ENCODE data around the gene SOX11.

SOX11 gene

DNA sequence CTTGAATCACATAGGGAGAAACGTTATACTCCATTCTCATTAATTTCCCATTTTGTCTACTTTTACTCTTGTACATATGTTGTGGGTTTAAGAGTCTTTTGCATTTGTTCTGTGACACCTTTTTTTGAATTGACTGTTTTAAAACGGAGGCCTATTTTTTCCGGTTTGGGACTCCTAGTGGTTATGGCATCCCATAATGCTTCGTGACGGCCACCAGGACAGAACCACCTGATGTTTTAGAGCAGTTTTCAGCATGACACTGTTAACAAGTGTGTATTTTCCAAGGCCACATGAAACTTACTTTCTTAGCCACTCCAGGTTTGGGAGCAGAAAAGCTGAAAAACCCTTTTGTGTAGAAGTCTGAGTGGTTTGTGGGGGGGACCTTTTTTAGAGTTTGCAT is 8.4 kb downstream of the SOX11 start:
- Histone ChIP-seq H2AFZ (ENCODE audit: low read length) (peak overlapping the region; percentile 29; the same call in 1 of the 2 replicates), H3K4me2 (ENCODE audit: low read length) (no peak overlapping the region), H4K20me1 (ENCODE audit: insufficient read depth, low read length) (no peaks in the 10 kb centered on the region), H3F3A (ENCODE audit: insufficient read depth, low read length) (no peaks in the 10 kb centered on the region), H3K9me2 (ENCODE audit: low read depth, low read length) (no peaks in the 10 kb centered on the region), H3K9me3 (ENCODE audit: low read length) (no peaks in the 10 kb centered on the region), H3K27me3 (ENCODE audit: insufficient read depth, low read length) (no peaks in the 10 kb centered on the region), H3K9ac (ENCODE audit: low read length) (no peak overlapping the region), H3K36me3 (ENCODE audit: insufficient read depth, low read length) (no peaks in the 10 kb centered on the region), H3K27ac (ENCODE audit: low read depth, low read length, poor library complexity, severe bottlenecking) (no peak overlapping the region), H3K4me1 (ENCODE audit: insufficient read depth, low read length, severe bottlenecking) (peaks cover 10% of the 10 kb centered on the region), H3K79me2 (ENCODE audit: insufficient read depth, low read length) (no peaks in the 10 kb centered on the region), H3K4me3 (ENCODE audit: low read depth, low read length, poor library complexity, severe bottlenecking) (no peak overlapping the region)
- TF ChIP-seq EZH2 (IDR thresholded peaks at IDR 0.05; ENCODE audit: borderline replicate concordance, low read length) (no peak), CTCF (IDR thresholded peaks at IDR 0.05; ENCODE audit: low read length) (no peak)

GRCh38 chr2:5701266-5701665 is 9.1 kb downstream of the SOX11 start:
- Histone ChIP-seq H4K20me1 (ENCODE audit: insufficient read depth, low read length) (no peaks in the 10 kb centered on the region), H3K9ac (ENCODE audit: low read length) (no peak overlapping the region), H3K4me2 (ENCODE audit: low read length) (no peak overlapping the region), H3K4me3 (ENCODE audit: low read depth, low read length, poor library complexity, severe bottlenecking) (no peak overlapping the region), H3F3A (ENCODE audit: insufficient read depth, low read length) (no peaks in the 10 kb centered on the region), H3K9me3 (ENCODE audit: low read length) (no peaks in the 10 kb centered on the region), H2AFZ (ENCODE audit: low read length) (no peak overlapping the region), H3K36me3 (ENCODE audit: insufficient read depth, low read length) (no peaks in the 10 kb centered on the region), H3K79me2 (ENCODE audit: insufficient read depth, low read length) (no peaks in the 10 kb centered on the region), H3K9me2 (ENCODE audit: low read depth, low read length) (no peaks in the 10 kb centered on the region), H3K27me3 (ENCODE audit: insufficient read depth, low read length) (no peaks in the 10 kb centered on the region), H3K4me1 (ENCODE audit: insufficient read depth, low read length, severe bottlenecking) (peaks cover 10% of the 10 kb centered on the region), H3K27ac (ENCODE audit: low read depth, low read length, poor library complexity, severe bottlenecking) (no peak overlapping the region)
- TF ChIP-seq CTCF (IDR thresholded peaks at IDR 0.05; ENCODE audit: low read length) (no peak), EZH2 (IDR thresholded peaks at IDR 0.05; ENCODE audit: borderline replicate concordance, low read length) (no peak)

- Histone ChIP-seq H3K4me2 (ENCODE audit: low read length) (no peak overlapping the region), H3K4me1 (ENCODE audit: insufficient read depth, low read length, severe bottlenecking) (peaks cover 10% of the 10 kb centered on the region), H2AFZ (ENCODE audit: low read length) (no peak overlapping the region), H3K9me3 (ENCODE audit: low read length) (no peaks in the 10 kb centered on the region), H3F3A (ENCODE audit: insufficient read depth, low read length) (no peaks in the 10 kb centered on the region), H3K79me2 (ENCODE audit: insufficient read depth, low read length) (no peaks in the 10 kb centered on the region), H3K9ac (ENCODE audit: low read length) (no peak overlapping the region), H3K36me3 (ENCODE audit: insufficient read depth, low read length) (no peaks in the 10 kb centered on the region), H3K27ac (ENCODE audit: low read depth, low read length, poor library complexity, severe bottlenecking) (no peak overlapping the region), H3K4me3 (ENCODE audit: low read depth, low read length, poor library complexity, severe bottlenecking) (no peak overlapping the region), H3K9me2 (ENCODE audit: low read depth, low read length) (no peaks in the 10 kb centered on the region), H4K20me1 (ENCODE audit: insufficient read depth, low read length) (no peaks in the 10 kb centered on the region), H3K27me3 (ENCODE audit: insufficient read depth, low read length) (no peaks in the 10 kb centered on the region)
- TF ChIP-seq CTCF (IDR thresholded peaks at IDR 0.05; ENCODE audit: low read length) (no peak), EZH2 (IDR thresholded peaks at IDR 0.05; ENCODE audit: borderline replicate concordance, low read length) (no peak)
These were observed 11.0 kb downstream of the SOX11 start for GRCh38 chr2:5703166-5703565.
